Transverse colon (tissue), 4 donors: ENCODE results near the gene SECISBP2.

Experiments
- CTCF ChIP-seq, 5 experiments: fragments of 200-600 bp in 3 of 5; fragments of 450-650 bp in 2 of 5; sonication (generic) in 3 of 5; IDR thresholded peaks; 1 replicate in 2 of 5; 2 replicates in 3 of 5; pipeline ENCODE4 v1.5.1; 2016 to 2017; ENCODE audit warnings: antibody characterized with exemption in 5 of 5, inconsistent platforms in 3 of 5, mild to moderate bottlenecking in 2 of 5, moderate library complexity in 1 of 5
- POLR2A ChIP-seq: fragments of 450-650 bp; IDR thresholded peaks from one replicate; pipeline ENCODE4 v1.6.1; 2016; ENCODE audit warnings: antibody characterized with exemption, mild to moderate bottlenecking, moderate library complexity
- POLR2AphosphoS5 ChIP-seq, 3 donors: sonication (generic); formaldehyde crosslinking; IDR thresholded peaks; one replicate each; pipeline ENCODE4 v1.6.1; 2016; ENCODE audit warnings: antibody characterized with exemption in 3 of 3

GRCh38 chr9:89376741-89377351, 58.5 kb downstream of the SECISBP2 start:
- TF ChIP-seq CTCF (IDR thresholded peaks at IDR 0.05) (no peak), POLR2A (no peak), POLR2AphosphoS5 (IDR thresholded peaks at IDR 0.05) (no peak)
